GM12873 (cell line): ENCODE results near the gene OCIAD1.
A peak's percentile ranks its signal among the peaks of the same experiment; 100 is the strongest.

Source experiments
- TF ChIP-seq, protein P1 (sequence below): IDR thresholded peaks from 2 replicates; pipeline ENCODE4 v1.5.1; 2012; ENCODE audit warnings: low read depth, mild to moderate bottlenecking, moderate library complexity, low read length, control low read depth; ENCODE audit not compliant: insufficient read depth; ENCODE audit errors: missing control alignments

Gene OCIAD1

DNA sequence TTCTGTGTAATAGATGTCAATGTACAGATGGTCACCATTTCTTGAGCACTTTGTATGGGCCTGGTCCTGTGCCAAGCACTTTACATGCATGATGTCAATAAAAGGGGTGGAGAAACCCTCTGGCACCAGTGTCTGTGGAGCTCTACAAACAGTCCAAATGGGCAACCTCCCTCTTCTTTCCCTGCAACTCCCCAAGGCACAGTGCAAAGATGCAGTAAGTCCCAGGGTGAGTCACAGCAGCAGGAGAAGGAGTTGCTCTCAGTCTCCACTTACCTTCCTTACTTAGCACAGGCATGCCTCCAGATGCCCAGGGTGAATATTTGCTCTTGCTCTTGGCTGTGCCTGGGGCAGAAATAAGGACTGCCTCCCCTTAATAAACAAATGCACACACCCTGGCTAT lies 71.4 kb downstream of the OCIAD1 start:
- TF ChIP-seq, protein P1, sequence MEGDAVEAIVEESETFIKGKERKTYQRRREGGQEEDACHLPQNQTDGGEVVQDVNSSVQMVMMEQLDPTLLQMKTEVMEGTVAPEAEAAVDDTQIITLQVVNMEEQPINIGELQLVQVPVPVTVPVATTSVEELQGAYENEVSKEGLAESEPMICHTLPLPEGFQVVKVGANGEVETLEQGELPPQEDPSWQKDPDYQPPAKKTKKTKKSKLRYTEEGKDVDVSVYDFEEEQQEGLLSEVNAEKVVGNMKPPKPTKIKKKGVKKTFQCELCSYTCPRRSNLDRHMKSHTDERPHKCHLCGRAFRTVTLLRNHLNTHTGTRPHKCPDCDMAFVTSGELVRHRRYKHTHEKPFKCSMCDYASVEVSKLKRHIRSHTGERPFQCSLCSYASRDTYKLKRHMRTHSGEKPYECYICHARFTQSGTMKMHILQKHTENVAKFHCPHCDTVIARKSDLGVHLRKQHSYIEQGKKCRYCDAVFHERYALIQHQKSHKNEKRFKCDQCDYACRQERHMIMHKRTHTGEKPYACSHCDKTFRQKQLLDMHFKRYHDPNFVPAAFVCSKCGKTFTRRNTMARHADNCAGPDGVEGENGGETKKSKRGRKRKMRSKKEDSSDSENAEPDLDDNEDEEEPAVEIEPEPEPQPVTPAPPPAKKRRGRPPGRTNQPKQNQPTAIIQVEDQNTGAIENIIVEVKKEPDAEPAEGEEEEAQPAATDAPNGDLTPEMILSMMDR = no peak

DNA sequence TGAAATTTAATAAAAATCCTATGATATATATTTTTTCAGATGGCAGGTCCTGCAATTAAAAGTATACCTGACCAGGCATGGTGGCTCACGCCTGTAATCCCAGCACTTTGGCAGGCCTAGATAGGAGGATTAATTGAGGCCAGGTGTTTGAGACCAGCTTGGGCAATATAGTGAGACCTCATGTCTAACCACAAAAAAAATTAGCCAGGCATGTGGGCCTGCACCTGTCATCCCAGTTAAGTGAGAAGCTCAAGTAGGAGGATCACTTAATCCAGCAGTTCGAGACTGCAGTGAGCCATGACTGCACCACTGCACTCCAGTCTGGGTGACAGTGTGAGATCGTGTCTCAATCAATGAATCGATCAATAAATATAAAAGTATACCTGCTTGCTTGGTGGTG lies 73.2 kb downstream of the OCIAD1 start:
- TF ChIP-seq, protein P1 = no peak

DNA sequence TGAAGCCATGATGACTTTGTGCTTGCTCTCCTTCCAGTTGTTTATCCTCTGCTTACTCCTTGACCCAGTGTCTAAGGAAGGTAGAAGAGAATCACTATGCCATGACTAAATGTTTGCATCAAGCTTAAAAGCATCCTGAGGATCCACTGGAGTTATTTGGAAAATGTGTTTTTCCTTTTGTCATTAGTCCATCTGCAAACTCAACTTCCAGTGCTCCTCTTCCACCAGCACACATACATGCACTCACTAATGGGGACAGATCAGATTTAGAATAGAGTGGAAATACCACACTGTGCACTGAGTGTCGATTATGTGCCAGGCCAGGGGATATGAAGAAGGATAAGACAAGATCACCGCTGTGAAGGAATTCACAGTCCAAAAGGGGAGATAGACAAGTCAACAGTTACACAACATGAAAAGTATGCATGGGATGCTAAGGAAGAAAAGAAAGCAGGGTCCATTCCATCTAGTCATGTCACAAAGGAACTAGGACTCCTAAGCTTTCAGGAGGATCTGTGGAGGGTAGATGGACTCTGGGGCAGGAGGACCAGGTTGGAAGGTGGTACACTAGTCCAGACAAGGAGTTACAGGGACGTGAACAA lies 73.8 kb downstream of the OCIAD1 start:
- TF ChIP-seq, protein P1 = no peak

DNA sequence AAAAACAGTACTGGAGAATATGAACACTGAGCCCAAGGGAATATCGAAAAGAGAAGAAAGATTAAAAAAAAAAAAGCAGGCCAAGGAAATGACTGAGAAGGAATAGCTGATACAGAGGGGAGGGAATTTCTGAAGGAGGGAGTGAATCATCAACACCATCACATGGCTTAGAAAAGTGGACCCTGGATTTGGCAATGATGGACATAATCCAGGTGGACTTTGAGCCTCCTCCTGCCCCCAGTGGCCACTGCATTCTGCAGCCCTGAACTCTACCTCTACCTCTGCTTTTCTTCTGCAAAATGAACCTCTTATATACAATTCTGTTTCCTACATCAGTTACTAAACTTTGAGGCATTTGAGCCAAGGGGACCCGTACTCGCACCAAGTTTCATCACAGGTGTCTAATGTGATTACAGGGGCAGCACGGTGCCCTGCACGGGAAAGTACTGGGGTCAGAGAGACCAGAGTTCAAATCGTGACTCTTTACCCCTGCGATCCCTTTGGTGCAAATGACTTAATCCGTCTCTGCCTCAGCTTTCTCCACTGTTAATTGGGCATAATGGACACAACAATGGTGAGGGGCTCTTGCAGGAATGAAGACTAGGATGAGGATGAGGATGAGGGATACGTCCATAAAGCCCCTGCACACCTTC lies 74.6 kb downstream of the OCIAD1 start:
- TF ChIP-seq, protein P1 = peak; percentile 34

DNA sequence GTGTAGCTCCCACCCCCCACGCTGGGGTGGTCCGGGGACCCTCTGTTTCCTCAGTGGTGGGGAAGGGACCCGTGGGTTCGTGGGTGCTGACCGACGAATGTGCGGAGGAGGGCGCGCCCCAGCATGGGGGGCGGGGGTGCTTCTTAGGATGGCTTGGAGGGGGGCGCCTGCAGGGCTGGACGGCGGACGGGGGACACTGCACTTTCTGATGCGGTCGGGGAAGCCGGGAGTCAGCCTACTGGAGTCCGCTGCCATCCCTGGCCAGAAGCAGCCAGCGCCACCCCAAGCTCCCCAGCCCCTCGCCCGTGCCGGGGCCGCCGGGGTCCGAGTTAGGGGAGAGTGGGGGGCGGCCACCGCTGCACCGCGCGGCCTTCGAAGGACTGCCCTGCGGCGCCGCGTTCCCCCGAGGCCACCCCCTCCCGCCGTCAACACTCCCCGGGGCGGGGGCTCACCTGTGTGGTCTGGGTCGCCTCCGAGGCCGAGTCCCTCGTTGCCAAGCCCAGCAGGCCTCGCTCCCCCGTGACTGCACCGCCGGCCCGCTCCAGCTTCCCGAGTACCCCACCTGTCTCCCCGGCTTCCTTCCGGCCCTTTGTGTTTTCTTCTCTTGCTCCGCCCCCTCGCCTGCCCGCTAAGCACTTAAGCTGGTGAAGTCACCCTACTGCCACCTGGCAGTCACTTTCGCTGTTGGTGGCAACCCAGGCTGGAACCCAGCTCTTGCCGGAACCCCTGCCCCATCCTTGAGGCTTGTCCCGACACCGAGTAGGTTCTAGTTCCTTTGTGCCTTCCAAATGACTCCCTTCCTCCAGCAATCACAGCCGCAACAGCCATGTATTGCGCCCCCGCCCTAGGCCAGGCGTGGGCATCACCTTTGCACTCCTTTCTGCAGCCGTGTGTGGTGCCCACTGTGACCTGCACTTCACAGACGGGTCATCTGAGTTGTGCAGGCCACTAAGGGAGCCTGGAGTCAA lies 75.6 kb downstream of the OCIAD1 start, which contains the start of gene OCIAD2:
TSS of gene OCIAD2 (minus strand) at position 569 of the 968 bp plus-strand sequence. CDS start 2,225 bp downstream, outside the sequence.
- TF ChIP-seq, protein P1 = peak; percentile 36

DNA sequence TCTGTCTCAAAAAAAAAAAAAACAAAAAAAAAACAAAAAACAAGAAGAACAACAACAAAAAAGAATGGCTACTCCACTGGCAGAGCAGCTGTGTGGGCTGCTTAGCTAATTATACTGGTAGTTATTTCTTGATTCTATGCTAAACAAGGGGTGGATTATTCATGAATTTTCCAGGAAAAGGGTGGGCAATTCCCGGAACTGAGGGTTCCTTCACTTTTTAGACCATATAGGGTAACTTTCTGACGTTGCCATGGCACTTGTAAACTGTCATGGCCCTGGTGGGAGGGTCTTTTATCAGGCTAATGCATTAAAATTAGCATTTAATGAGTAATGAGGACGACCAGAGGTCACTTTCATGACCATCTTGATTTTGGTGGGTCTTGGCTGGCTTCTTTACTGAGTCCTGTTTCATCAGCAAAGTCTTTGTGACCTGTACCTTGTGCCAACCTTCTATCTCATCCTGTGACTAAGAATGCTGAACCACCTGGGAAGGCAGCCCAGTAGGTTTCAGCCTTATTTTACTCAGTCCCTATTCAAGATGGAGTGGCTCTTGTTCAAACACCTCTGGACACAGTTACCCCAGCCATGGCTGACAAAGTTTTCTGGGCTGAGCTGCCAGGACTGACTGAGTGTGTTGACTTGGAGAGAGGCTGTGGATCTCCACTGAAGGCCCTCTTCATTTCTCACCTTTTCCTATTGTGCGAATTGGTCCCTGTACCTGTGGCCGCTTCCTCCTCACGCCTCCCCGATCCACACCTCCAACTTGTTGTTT lies 77.0 kb downstream of the OCIAD1 start:
- TF ChIP-seq, protein P1 = no peak
